IMR-90 (cell line): Measurements from ENCODE around the gene ESD. TPM values are rescaled to one million over a fixed set of nuclear protein-coding genes. Genes with fewer than 3 reads are reported as not detected.

Experiments
- ATAC-seq: fragments of 200-7000 bp; cut with Tn5 transposase; 2 replicates; pipeline ENCODE4 v1.9.1; 2020; ENCODE audit warnings: low read depth, mild to moderate bottlenecking, moderate library complexity
- BruUV-seq: library from RNA; stranded (reverse); fragments of 400-500 nt; replicated peaks from 2 replicates; lab custom pipeline; 2021; lab: Mats Ljungman, UMichigan
- CTCF ChIA-PET: fragments of 300-600 bp; formaldehyde crosslinking; extraction: SDS; loops from one replicate; lab custom pipeline; 2021; ENCODE audit warnings: antibody characterized with exemption; lab: Yijun Ruan, JAX
- POLR2A ChIA-PET: fragments of 300-600 bp; sonication (Branson Sonifier 250); formaldehyde crosslinking; loops from one replicate; lab custom pipeline; 2022; ENCODE audit warnings: antibody characterized with exemption; ENCODE audit not compliant: unreplicated experiment; lab: Charles Lee
- DNase-seq: peaks from one replicate; pipeline ENCODE4 v3.0.0; 2013
- H2AFZ ChIP-seq: replicated peaks from 2 replicates; pipeline ENCODE3; 2013; ENCODE audit warnings: low read length, mild to moderate bottlenecking; ENCODE audit not compliant: poor library complexity
- H2AK5ac ChIP-seq: 2 replicates; pipeline ENCODE4 v1.6.1; 2013; ENCODE audit warnings: low read depth, low read length, inconsistent platforms
- H2AK9ac ChIP-seq: replicated peaks from 2 replicates; pipeline ENCODE3; 2013; ENCODE audit warnings: mild to moderate bottlenecking, low read depth, low read length, moderate library complexity; ENCODE audit not compliant: poor library complexity
- H2BK120ac ChIP-seq: 2 replicates; pipeline ENCODE4 v1.6.1; 2013; ENCODE audit warnings: low read depth, low read length, inconsistent platforms
- H2BK15ac ChIP-seq: 3 replicates; pipeline ENCODE4 v1.6.1; 2013; ENCODE audit warnings: low read depth, low read length, inconsistent platforms
- H2BK20ac ChIP-seq: 2 replicates; pipeline ENCODE4 v1.6.1; 2013; ENCODE audit warnings: low read depth, mild to moderate bottlenecking, inconsistent platforms, low read length, moderate library complexity
- H2BK5ac ChIP-seq: 2 replicates; pipeline ENCODE4 v1.6.1; 2013; ENCODE audit warnings: mild to moderate bottlenecking, low read depth, low read length, inconsistent platforms; ENCODE audit not compliant: poor library complexity, severe bottlenecking
- H3K14ac ChIP-seq: replicated peaks from 2 replicates; pipeline ENCODE4 v1.6.1; 2013; ENCODE audit warnings: low read depth, low read length, inconsistent platforms
- H3K18ac ChIP-seq: 2 replicates; pipeline ENCODE4 v1.6.1; 2013; ENCODE audit warnings: low read depth, low read length, control low read depth
- H3K23ac ChIP-seq: 2 replicates; pipeline ENCODE4 v1.6.1; 2013; ENCODE audit warnings: low read depth, low read length, inconsistent platforms
- H3K27ac ChIP-seq: 2 replicates; pipeline ENCODE4 v1.5.1; 2013; ENCODE audit warnings: mild to moderate bottlenecking, control low read depth, low read length; ENCODE audit not compliant: insufficient read depth
- H3K27me3 ChIP-seq: 2 replicates; pipeline ENCODE4 v1.6.1; 2013; ENCODE audit warnings: low read length; ENCODE audit not compliant: control insufficient read depth, insufficient read depth
- H3K36me3 ChIP-seq: 2 replicates; pipeline ENCODE4 v1.6.1; 2013; ENCODE audit warnings: low read length, mixed read lengths; ENCODE audit not compliant: control insufficient read depth, insufficient read depth
- H3K4ac ChIP-seq: 2 replicates; pipeline ENCODE4 v1.6.1; 2013; ENCODE audit warnings: low read depth, low read length, inconsistent platforms
- H3K4me1 ChIP-seq: 2 replicates; pipeline ENCODE4 v1.6.1; 2013; ENCODE audit warnings: low read length, mixed read lengths; ENCODE audit not compliant: control insufficient read depth, insufficient read depth
- H3K4me2 ChIP-seq: 2 replicates; pipeline ENCODE4 v1.6.1; 2013; ENCODE audit warnings: low read depth, mild to moderate bottlenecking, control low read depth, low read length, moderate library complexity
- H3K4me3 ChIP-seq: 2 replicates; pipeline ENCODE4 v1.5.1; 2013; ENCODE audit warnings: low read depth, mild to moderate bottlenecking, control low read depth, low read length, moderate library complexity; ENCODE audit not compliant: insufficient read depth
- H3K56ac ChIP-seq: 2 replicates; pipeline ENCODE4 v1.6.1; 2013; ENCODE audit warnings: low read length, inconsistent platforms; ENCODE audit not compliant: insufficient read depth; ENCODE audit errors: extremely low read depth
- H3K79me1 ChIP-seq, 2 experiments: 2 replicates each; pipeline ENCODE4 v1.6.1; 2013; ENCODE audit warnings: low read length in 2 of 2, inconsistent platforms in 1 of 2, low read depth in 1 of 2
- H3K9ac ChIP-seq: 2 replicates; pipeline ENCODE4 v1.6.1; 2013; ENCODE audit warnings: low read depth, low read length, control low read depth
- H3K9me1 ChIP-seq: 2 replicates; pipeline ENCODE4 v1.6.1; 2013; ENCODE audit warnings: low read length, inconsistent platforms; ENCODE audit not compliant: insufficient read depth
- H3K9me3 ChIP-seq: 2 replicates; pipeline ENCODE4 v1.6.1; 2013; ENCODE audit warnings: low read length; ENCODE audit not compliant: control insufficient read depth, insufficient read depth
- H4K20me1 ChIP-seq: 2 replicates; pipeline ENCODE4 v1.6.1; 2013; ENCODE audit warnings: low read length, inconsistent platforms; ENCODE audit not compliant: insufficient read depth
- H4K5ac ChIP-seq: 2 replicates; pipeline ENCODE4 v1.6.1; 2013; ENCODE audit warnings: mild to moderate bottlenecking, low read depth, low read length, control low read depth
- H4K8ac ChIP-seq, 2 experiments: 2 replicates each; pipeline ENCODE4 v1.6.1; 2013; ENCODE audit warnings: low read depth in 2 of 2, low read length in 2 of 2, control low read depth in 1 of 2, inconsistent platforms in 1 of 2
- H4K91ac ChIP-seq: 2 replicates; pipeline ENCODE4 v1.6.1; 2013; ENCODE audit warnings: low read depth, low read length, inconsistent platforms; ENCODE audit not compliant: insufficient read depth
- BHLHE40 ChIP-seq: fragments of 150-350 bp; IDR thresholded peaks from 2 replicates; pipeline ENCODE4 v1.6.1; 2016; ENCODE audit warnings: mild to moderate bottlenecking, low read depth, low read length
- CEBPB ChIP-seq: IDR thresholded peaks from 2 replicates; pipeline ENCODE4 v1.6.1; 2012; ENCODE audit warnings: low read depth, low read length, improper control_type of control experiment
- CHD1 ChIP-seq: IDR thresholded peaks from 2 replicates; pipeline ENCODE4 v1.6.1; 2012; ENCODE audit warnings: low read depth, low read length, improper control_type of control experiment
- CTCF ChIP-seq: conservative IDR thresholded peaks from 2 replicates; pipeline ENCODE4 v1.5.1; 2012; ENCODE audit warnings: mild to moderate bottlenecking, low read depth, low read length, improper control_type of control experiment
- ELK1 ChIP-seq: fragments of 150-350 bp; IDR thresholded peaks from 2 replicates; pipeline ENCODE4 v1.6.1; 2016; ENCODE audit warnings: low read depth, mild to moderate bottlenecking, low read length, moderate library complexity, borderline replicate concordance
- FOS ChIP-seq: fragments of 150-350 bp; IDR thresholded peaks from 2 replicates; pipeline ENCODE4 v1.6.1; 2016; ENCODE audit warnings: low read depth, low read length
- MAFK ChIP-seq: IDR thresholded peaks from 2 replicates; pipeline ENCODE4 v1.6.1; 2012; ENCODE audit warnings: low read depth, low read length, improper control_type of control experiment
- MAZ ChIP-seq: IDR thresholded peaks from 2 replicates; pipeline ENCODE4 v1.6.1; 2012; ENCODE audit warnings: low read depth, mild to moderate bottlenecking, low read length, improper control_type of control experiment, moderate library complexity, borderline replicate concordance
- MXI1 ChIP-seq: IDR thresholded peaks from 2 replicates; pipeline ENCODE4 v1.6.1; 2012; ENCODE audit warnings: low read depth, mild to moderate bottlenecking, low read length, moderate library complexity, borderline replicate concordance
- NFE2L2 ChIP-seq: fragments of 150-350 bp; IDR thresholded peaks from 2 replicates; pipeline ENCODE4 v1.6.1; 2016; ENCODE audit warnings: low read depth, mild to moderate bottlenecking, low read length
- POLR2A ChIP-seq: IDR thresholded peaks from 2 replicates; pipeline ENCODE4 v1.6.1; 2012; ENCODE audit warnings: mild to moderate bottlenecking, low read depth, low read length
- RAD21 ChIP-seq: IDR thresholded peaks from 2 replicates; pipeline ENCODE4 v1.6.1; 2012; ENCODE audit warnings: low read length, improper control_type of control experiment
- RCOR1 ChIP-seq: IDR thresholded peaks from 2 replicates; pipeline ENCODE4 v1.6.1; 2012; ENCODE audit warnings: mild to moderate bottlenecking, low read length, improper control_type of control experiment; ENCODE audit not compliant: insufficient replicate concordance
- RFX5 ChIP-seq: IDR thresholded peaks from 2 replicates; pipeline ENCODE4 v1.8.0; 2012; ENCODE audit warnings: low read depth, mild to moderate bottlenecking, low read length, moderate library complexity
- SMC3 ChIP-seq: fragments of 150-350 bp; IDR thresholded peaks from 2 replicates; pipeline ENCODE4 v1.6.1; 2016; ENCODE audit warnings: low read depth, mild to moderate bottlenecking, antibody characterized with exemption, low read length, moderate library complexity
- USF2 ChIP-seq: fragments of 150-350 bp; IDR thresholded peaks from 2 replicates; pipeline ENCODE4 v1.6.1; 2017; ENCODE audit warnings: mild to moderate bottlenecking, antibody characterized with exemption, low read length, low read depth
- WGBS, 2 experiments: methylation state at CpG; one replicate each; pipeline versions ENCODE4 v1.1.5 to v1.1.7; 2013; ENCODE audit warnings: missing lambda C conversion rate in 2 of 2; ENCODE audit not compliant: insufficient read length in 1 of 2; ENCODE audit errors: extremely low coverage in 2 of 2; 5-methylcytosine and 5-hydroxymethylcytosine counted together
- dilution Hi-C: fragments of 300-500 bp; cut with HindIII; formaldehyde crosslinking; loops from one replicate; pipeline ENCODE4 v1.14.3; 2018; ENCODE audit warnings: low sequenced_read_pairs; ENCODE audit not compliant: unreplicated experiment
- in situ Hi-C: fragments of 300-500 bp; cut with MboI; formaldehyde crosslinking; loops from 3 replicates; pipeline ENCODE4 v1.14.3; 2019; ENCODE audit warnings: low sequenced_read_pairs, inconsistent platforms, mixed read lengths
- intact Hi-C: fragments of 100-400 bp; cut with micrococcal nuclease; formaldehyde crosslinking; loops from 2 replicates; pipeline ENCODE4 v1.10.0; 2022
- polyA plus RNA-seq, 3 experiments: library from polyadenylated mRNA; depleted of rRNA; stranded (reverse); fragments of >200 nt; gene quantifications; 2 replicates each; pipeline ENCODE4 v1.2.3, GENCODE V29; 2012; ENCODE audit warnings: low replicate concordance in 1 of 3
- total RNA-seq: library from RNA; depleted of rRNA; stranded (reverse); fragments of >200 nt; gene quantifications from 2 replicates; pipeline ENCODE4 v1.2.3, GENCODE V29; 2012

Gene ESD
- total and polyA plus RNA-seq, 2 of the 4 experiments (the other 2 are of a cell fraction), result 90.4 to 135 TPM

- Histone ChIP-seq H3K9ac (no peak overlapping the region), H3K27ac (no peak overlapping the region), H3K27me3 (no peaks in the 10 kb centered on the region), H2AFZ (no peak overlapping the region), H2AK5ac (no peak overlapping the region), H3K79me1 (no peaks in the 10 kb centered on the region), H3K4me1 (no peaks in the 10 kb centered on the region; the same call in 1 of the 2 replicates), H3K18ac (no peak overlapping the region), H2BK5ac (no peak overlapping the region), H2BK120ac (no peak overlapping the region), H3K23ac (no peak overlapping the region), H3K9me1 (no peaks in the 10 kb centered on the region; the same call in 1 of the 2 replicates), H4K20me1 (no peaks in the 10 kb centered on the region), H3K56ac (no peak overlapping the region), H3K4me3 (no peak overlapping the region), H2BK20ac (no peak overlapping the region), H3K14ac (no peak overlapping the region), H4K8ac (no peak overlapping the region), H3K9me3 (no peaks in the 10 kb centered on the region), H4K5ac (no peak overlapping the region), H3K4me2 (no peak overlapping the region), H4K91ac (no peak overlapping the region), H2AK9ac (no peak overlapping the region), H2BK15ac (no peak overlapping the region), H3K36me3 (peaks cover 16% of the 10 kb centered on the region), H3K4ac (no peak overlapping the region)
- dilution Hi-C loops (no loop called here), intact Hi-C loops (no loop called here), in situ Hi-C loops (no loop called here)
- ATAC-seq (no peak), DNase-seq (no peak)
- BruUV-seq, result no TSS peak
- ChIA-PET POLR2A (no interaction called here), CTCF (no interaction called here)
- WGBS, 2 experiments, result no CpG with 5 or more reads among the region's 5 CpGs
- TF ChIP-seq CHD1, result no peak
- TF ChIP-seq NFE2L2, result no peak
- no peak for TF ChIP-seq BHLHE40
- no peak for TF ChIP-seq RCOR1
- no peak for TF ChIP-seq ELK1
- no peak for TF ChIP-seq RFX5
- no peak for TF ChIP-seq FOS
- TF ChIP-seq USF2, result no peak
- TF ChIP-seq RAD21, result no peak
- TF ChIP-seq CTCF, result no peak
- no peak for TF ChIP-seq CEBPB
- no peak for TF ChIP-seq SMC3
- no peak for TF ChIP-seq MAFK
- no peak for TF ChIP-seq MXI1
- TF ChIP-seq MAZ, result no peak
- no peak for TF ChIP-seq POLR2A
Measured at GRCh38 chr13:46753137-46753536, 43.8 kb downstream of the ESD start.
